Pons (tissue), 1 donor: ENCODE results near the gene CSAG1.
"Not testable (repeated sequence)": the region's sequence is repeated elsewhere in the genome, so short reads cannot be mapped to it uniquely, and the experiment has no call there.

Experiments used
- DNase-seq: peaks from one replicate; pipeline ENCODE4 v3.0.0-alpha.2; 2016; ENCODE audit warnings: low spot score

CSAG1 gene, protein sequence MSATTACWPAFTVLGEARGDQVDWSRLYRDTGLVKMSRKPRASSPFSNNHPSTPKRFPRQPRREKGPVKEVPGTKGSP

GRCh38 chrX:152733261-152733975 is at the start of gene CSAG1, which contains the start of gene MAGEA12:
Gene CSAG1, minus strand, starts transcription at chrX:152733721. Its CDS starts 1,261 bp downstream, at chrX:152732460.
Gene MAGEA12, plus strand, starts transcription at chrX:152733757. Its CDS starts 2,405 bp downstream, at chrX:152736162.
- DNase-seq = no peak

- not testable (repeated sequence) for DNase-seq
Measured at GRCh38 chrX:152769549-152770289, 36.2 kb upstream of the CSAG1 start, which contains the start of gene MAGEA6. Gene MAGEA6, minus strand, starts transcription at chrX:152769689. Its CDS starts 2,039 bp downstream, at chrX:152767650.

GRCh38 chrX:152766562-152766961 is 33.0 kb upstream of the CSAG1 start:
- DNase-seq = not testable (repeated sequence)

DNA sequence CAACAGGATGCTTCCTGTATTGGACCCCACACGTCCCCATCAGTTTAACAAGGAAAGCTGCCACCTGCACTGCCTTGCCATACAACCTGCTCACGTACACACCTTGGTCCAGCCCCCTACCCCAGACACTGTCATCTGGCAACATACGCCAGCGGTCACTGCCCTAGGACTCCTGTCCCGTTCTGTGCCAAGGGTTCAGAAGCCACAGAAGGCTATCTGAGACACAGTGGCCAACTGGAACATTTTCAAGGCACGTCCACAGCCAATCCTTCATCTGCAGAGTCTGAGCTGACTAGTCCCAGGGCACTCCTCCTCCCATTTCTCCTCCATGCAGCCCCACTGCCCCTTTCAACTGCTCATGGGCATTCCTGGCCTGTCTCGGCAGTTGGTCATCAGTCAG is 28.1 kb upstream of the CSAG1 start:
- not testable (repeated sequence) for DNase-seq

- DNase-seq = not testable (repeated sequence)
Measured at GRCh38 chrX:152759544-152759943, 26.0 kb upstream of the CSAG1 start.

DNA sequence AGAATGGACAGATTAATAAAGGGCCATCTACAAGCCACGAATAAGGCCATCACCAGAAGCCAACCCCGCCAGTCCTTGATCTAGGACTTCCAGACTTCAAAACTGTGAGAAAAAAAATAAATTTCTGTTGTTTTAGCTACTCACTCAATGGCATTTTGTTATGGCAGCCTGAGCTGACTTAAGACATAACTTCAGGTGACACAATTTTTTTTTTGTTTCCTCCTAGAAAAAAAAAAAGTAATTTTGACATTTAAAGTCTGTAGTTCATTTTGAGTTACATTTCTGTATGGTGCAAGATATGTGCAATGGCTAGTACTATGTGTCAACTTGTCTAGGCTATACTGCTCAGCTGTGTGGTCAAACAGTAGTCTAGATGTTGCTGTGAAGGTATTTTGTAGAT is 25.4 kb upstream of the CSAG1 start, which contains the start of gene CSAG3:
Gene CSAG3 (plus strand): TSS at position 301 of the 400 bp plus-strand sequence.
- not testable (repeated sequence) for DNase-seq

- DNase-seq = not testable (repeated sequence)
Measured at GRCh38 chrX:152754871-152755270, 21.4 kb upstream of the CSAG1 start.

GRCh38 chrX:152753686-152754650 is 20.4 kb upstream of the CSAG1 start, which contains the start of gene MAGEA2:
Gene MAGEA2, minus strand, starts transcription at chrX:152753842. Its CDS starts 2,479 bp downstream, at chrX:152751363.
- not testable (repeated sequence) for DNase-seq

- no peak for DNase-seq
Measured at GRCh38 chrX:152738560-152738959, 5.0 kb upstream of the CSAG1 start.

DNA sequence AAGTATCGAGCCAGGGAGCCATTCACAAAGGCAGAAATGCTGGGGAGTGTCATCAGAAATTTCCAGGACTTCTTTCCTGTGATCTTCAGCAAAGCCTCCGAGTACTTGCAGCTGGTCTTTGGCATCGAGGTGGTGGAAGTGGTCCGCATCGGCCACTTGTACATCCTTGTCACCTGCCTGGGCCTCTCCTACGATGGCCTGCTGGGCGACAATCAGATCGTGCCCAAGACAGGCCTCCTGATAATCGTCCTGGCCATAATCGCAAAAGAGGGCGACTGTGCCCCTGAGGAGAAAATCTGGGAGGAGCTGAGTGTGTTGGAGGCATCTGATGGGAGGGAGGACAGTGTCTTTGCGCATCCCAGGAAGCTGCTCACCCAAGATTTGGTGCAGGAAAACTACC is 3.0 kb upstream of the CSAG1 start:
- DNase-seq = not testable (repeated sequence)

GRCh38 chrX:152735860-152736511 is 2.5 kb upstream of the CSAG1 start:
- DNase-seq = no peak

DNA sequence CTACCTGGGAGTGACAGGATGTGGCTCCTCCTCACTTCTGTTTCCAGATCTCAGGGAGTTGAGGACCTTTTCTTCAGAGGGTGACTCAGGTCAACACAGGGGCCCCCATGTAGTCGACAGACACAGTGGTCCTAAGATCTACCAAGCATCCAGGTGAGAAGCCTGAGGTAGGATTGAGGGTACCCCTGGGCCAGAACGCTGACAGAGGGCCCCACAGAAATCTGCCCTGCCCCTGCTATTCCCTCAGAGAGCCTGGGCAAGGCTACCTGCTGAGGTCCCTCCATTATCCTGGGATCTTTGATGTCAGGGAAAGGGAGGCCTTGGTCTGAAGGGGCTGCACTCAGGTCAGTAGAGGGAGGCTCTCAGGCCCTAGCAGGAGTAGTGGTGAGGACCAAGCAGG is 1.6 kb upstream of the CSAG1 start:
- no peak for DNase-seq

- DNase-seq = not testable (repeated sequence)
Measured at GRCh38 chrX:152734143-152734858, 780 bp upstream of the CSAG1 start.

- DNase-seq = no peak
Measured at GRCh38 chrX:152725409-152725808, 8.1 kb downstream of the CSAG1 start.

- DNase-seq = not testable (repeated sequence)
Measured at GRCh38 chrX:152713815-152714787, 19.4 kb downstream of the CSAG1 start, which contains the start of gene MAGEA2B. Gene MAGEA2B, plus strand, starts transcription at chrX:152714628. Its CDS starts 2,479 bp downstream, at chrX:152717107.

DNA sequence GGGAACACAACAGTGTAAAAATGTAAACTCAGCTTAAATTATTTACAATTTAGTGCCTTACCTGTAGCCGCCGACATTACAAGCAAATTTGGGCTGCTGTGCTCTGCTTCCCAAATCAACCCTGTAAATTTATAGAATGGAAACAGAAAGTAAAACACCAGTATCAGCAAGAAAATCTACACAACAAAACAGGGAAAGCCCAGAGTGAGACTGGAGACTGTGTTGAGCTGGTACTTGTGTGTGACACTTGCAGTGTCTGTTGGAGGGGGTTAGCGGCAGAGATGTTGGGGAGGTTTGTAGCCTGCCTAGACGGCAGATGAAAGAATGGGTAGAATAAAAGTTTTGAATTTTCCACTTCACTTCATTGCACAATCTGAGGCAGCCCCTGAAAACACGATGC is 20.3 kb downstream of the CSAG1 start:
- not testable (repeated sequence) for DNase-seq

DNA sequence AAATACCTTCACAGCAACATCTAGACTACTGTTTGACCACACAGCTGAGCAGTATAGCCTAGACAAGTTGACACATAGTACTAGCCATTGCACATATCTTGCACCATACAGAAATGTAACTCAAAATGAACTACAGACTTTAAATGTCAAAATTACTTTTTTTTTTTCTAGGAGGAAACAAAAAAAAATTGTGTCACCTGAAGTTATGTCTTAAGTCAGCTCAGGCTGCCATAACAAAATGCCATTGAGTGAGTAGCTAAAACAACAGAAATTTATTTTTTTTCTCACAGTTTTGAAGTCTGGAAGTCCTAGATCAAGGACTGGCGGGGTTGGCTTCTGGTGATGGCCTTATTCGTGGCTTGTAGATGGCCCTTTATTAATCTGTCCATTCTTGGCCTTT is 24.3 kb downstream of the CSAG1 start, which contains the start of gene CSAG2:
Gene CSAG2 (minus strand): TSS at position 101 of the 400 bp plus-strand sequence. CDS start 161 bp downstream, outside the sequence.
- DNase-seq = not testable (repeated sequence)

DNA sequence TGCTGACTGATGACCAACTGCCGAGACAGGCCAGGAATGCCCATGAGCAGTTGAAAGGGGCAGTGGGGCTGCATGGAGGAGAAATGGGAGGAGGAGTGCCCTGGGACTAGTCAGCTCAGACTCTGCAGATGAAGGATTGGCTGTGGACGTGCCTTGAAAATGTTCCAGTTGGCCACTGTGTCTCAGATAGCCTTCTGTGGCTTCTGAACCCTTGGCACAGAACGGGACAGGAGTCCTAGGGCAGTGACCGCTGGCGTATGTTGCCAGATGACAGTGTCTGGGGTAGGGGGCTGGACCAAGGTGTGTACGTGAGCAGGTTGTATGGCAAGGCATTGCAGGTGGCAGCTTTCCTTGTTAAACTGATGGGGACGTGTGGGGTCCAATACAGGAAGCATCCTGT is 27.0 kb downstream of the CSAG1 start:
- DNase-seq = not testable (repeated sequence)

- not testable (repeated sequence) for DNase-seq
Measured at GRCh38 chrX:152700390-152700789, 33.1 kb downstream of the CSAG1 start.
